ENCODE measurements around the gene PNLIPRP1.

PNLIPRP1 gene

DNA sequence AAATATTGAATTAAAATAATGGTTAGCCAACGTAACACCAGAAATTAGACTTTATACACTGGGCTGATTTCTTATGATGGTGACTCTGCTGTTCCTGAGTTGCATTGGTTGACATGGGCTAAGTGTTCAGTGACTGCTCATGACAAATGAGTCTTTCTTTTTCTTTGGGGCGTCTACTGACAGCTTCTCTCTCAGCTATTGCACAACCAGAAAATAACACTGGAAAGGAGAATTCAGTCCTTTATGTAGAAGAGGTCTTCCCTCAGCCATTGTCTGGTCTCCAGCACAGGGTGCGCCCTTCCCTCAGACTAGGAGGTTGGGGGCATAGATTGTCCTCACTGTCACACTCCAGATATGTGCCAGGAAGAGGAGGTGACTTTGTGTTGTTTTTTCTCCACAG lies 23.4 kb upstream of the PNLIPRP1 start:
- no peak overlapping the region for H3K4me3 ChIP-seq (ENCODE audit: low read depth, low read length)
- no peaks in the 10 kb centered on the region for H3K27me3 ChIP-seq (ENCODE audit: insufficient read depth, low read depth, severe bottlenecking)
- no peak overlapping the region for H3K27ac ChIP-seq
- no peaks in the 10 kb centered on the region for H3K36me3 ChIP-seq
- TF ChIP-seq, protein P1, sequence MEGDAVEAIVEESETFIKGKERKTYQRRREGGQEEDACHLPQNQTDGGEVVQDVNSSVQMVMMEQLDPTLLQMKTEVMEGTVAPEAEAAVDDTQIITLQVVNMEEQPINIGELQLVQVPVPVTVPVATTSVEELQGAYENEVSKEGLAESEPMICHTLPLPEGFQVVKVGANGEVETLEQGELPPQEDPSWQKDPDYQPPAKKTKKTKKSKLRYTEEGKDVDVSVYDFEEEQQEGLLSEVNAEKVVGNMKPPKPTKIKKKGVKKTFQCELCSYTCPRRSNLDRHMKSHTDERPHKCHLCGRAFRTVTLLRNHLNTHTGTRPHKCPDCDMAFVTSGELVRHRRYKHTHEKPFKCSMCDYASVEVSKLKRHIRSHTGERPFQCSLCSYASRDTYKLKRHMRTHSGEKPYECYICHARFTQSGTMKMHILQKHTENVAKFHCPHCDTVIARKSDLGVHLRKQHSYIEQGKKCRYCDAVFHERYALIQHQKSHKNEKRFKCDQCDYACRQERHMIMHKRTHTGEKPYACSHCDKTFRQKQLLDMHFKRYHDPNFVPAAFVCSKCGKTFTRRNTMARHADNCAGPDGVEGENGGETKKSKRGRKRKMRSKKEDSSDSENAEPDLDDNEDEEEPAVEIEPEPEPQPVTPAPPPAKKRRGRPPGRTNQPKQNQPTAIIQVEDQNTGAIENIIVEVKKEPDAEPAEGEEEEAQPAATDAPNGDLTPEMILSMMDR (IDR thresholded peaks at IDR 0.05; ENCODE audit: low read depth, low read length) = no peak
- DNase-seq = no peak
- H3K9me3 ChIP-seq (ENCODE audit: severe bottlenecking) = no peaks in the 10 kb centered on the region

GRCh38 chr10:116574797-116575196 lies 16.0 kb upstream of the PNLIPRP1 start:
- TF ChIP-seq, protein P1 (IDR thresholded peaks at IDR 0.05; ENCODE audit: low read depth, low read length) = no peak
- H3K27me3 ChIP-seq (ENCODE audit: insufficient read depth, low read depth, severe bottlenecking) = no peaks in the 10 kb centered on the region
- peaks cover 3% of the 10 kb centered on the region for H3K9me3 ChIP-seq (ENCODE audit: severe bottlenecking)
- no peak overlapping the region for H3K4me3 ChIP-seq (ENCODE audit: low read depth, low read length)
- no peak for DNase-seq
- no peaks in the 10 kb centered on the region for H3K36me3 ChIP-seq
- no peak overlapping the region for H3K27ac ChIP-seq

- Histone ChIP-seq H3K9me3 (ENCODE audit: severe bottlenecking) (peaks cover 4% of the 10 kb centered on the region), H3K27ac (no peak overlapping the region), H3K27me3 (ENCODE audit: insufficient read depth, low read depth, severe bottlenecking) (no peaks in the 10 kb centered on the region), H3K4me3 (ENCODE audit: low read depth, low read length) (no peak overlapping the region), H3K36me3 (no peaks in the 10 kb centered on the region)
- TF ChIP-seq, protein P1 (IDR thresholded peaks at IDR 0.05; ENCODE audit: low read depth, low read length) = no peak
- no peak for DNase-seq
Measured at GRCh38 chr10:116587878-116588591, 2.7 kb upstream of the PNLIPRP1 start.

DNA sequence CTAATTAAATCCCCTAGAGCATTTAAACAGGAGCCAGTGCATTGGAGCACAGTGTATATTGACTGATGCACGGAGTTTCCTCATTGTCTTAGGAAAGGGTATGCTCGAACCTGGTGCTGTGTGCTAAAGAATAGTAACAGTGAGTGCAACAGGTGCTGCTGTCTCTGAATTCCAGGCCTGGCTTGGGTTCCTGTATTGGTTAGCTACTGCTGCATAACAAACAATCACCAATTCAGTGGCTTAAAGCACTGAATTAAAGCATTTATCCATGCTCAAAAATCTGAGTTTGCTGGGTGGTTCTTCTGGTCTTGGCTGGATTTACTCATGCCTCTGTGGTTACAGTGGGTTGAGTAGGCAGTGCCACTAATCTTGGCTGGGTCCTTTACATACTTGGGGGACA lies 1.8 kb upstream of the PNLIPRP1 start:
- Histone ChIP-seq H3K27me3 (ENCODE audit: insufficient read depth, low read depth, severe bottlenecking) (no peaks in the 10 kb centered on the region), H3K36me3 (no peaks in the 10 kb centered on the region), H3K27ac (no peak overlapping the region), H3K9me3 (ENCODE audit: severe bottlenecking) (peaks cover 4% of the 10 kb centered on the region), H3K4me3 (ENCODE audit: low read depth, low read length) (no peak overlapping the region)
- TF ChIP-seq, protein P1 (IDR thresholded peaks at IDR 0.05; ENCODE audit: low read depth, low read length) = no peak
- no peak for DNase-seq

- H3K9me3 ChIP-seq (ENCODE audit: severe bottlenecking) = peaks cover 4% of the 10 kb centered on the region
Measured at GRCh38 chr10:116589926-116590325, 833 bp upstream of the PNLIPRP1 start.

More at GRCh38 chr10:116589926-116590325, 833 bp upstream of the PNLIPRP1 start:
- H3K4me3 ChIP-seq (ENCODE audit: low read depth, low read length) = no peak overlapping the region
- no peak for DNase-seq
- no peak overlapping the region for H3K27ac ChIP-seq
- TF ChIP-seq, protein P1 (IDR thresholded peaks at IDR 0.05; ENCODE audit: low read depth, low read length) = no peak
- no peaks in the 10 kb centered on the region for H3K27me3 ChIP-seq (ENCODE audit: insufficient read depth, low read depth, severe bottlenecking)
- H3K36me3 ChIP-seq = no peaks in the 10 kb centered on the region
